Kidney (tissue), 14 donors: Measurements from ENCODE around the gene B3GALT6. TPM values are rescaled to one million over a fixed set of nuclear protein-coding genes. Genes with fewer than 3 reads are reported as not detected.
A peak's percentile ranks its signal among the peaks of the same experiment; 100 is the strongest.

Experiments used
- DNase-seq, 5 donors: peaks; one replicate each; pipeline ENCODE4 v3.0.0-alpha.2; 2013 to 2020
- FAIRE-seq: peaks from 2 replicates; lab custom pipeline; 2012; peaks lifted over from hg19 to GRCh38; lab: Jason Lieb, UNC
- H3K27ac ChIP-seq, 2 donors: one replicate each; pipeline ENCODE4 v1.7.0; 2013; ENCODE audit warnings: low read depth in 2 of 2, low read length in 2 of 2, inconsistent platforms in 1 of 2
- H3K27me3 ChIP-seq: one replicate; pipeline ENCODE4 v1.7.1; 2013; ENCODE audit warnings: low read length, inconsistent platforms; ENCODE audit not compliant: control insufficient read depth, insufficient read depth
- H3K36me3 ChIP-seq, 3 donors: one replicate each; pipeline versions ENCODE4 v1.7.0 to v1.7.1; 2013; ENCODE audit warnings: low read length in 3 of 3, control low read depth in 1 of 3, inconsistent platforms in 1 of 3; ENCODE audit not compliant: insufficient read depth in 3 of 3, control insufficient read depth in 2 of 3
- H3K4me1 ChIP-seq, 3 donors: one replicate each; pipeline versions ENCODE4 v1.7.0 to v1.7.1; 2013; ENCODE audit warnings: low read length in 3 of 3, inconsistent platforms in 1 of 3, low read depth in 1 of 3; ENCODE audit not compliant: control insufficient read depth in 2 of 3, insufficient read depth in 2 of 3
- H3K4me3 ChIP-seq, 3 donors: one replicate each; pipeline versions ENCODE4 v1.7.0 to v1.8.1; 2013; ENCODE audit warnings: low read length in 3 of 3, control low read depth in 1 of 3, inconsistent platforms in 1 of 3
- H3K9ac ChIP-seq, 3 donors: one replicate each; pipeline versions ENCODE4 v1.7.0 to v1.7.1; 2013; ENCODE audit warnings: low read length in 3 of 3, control low read depth in 1 of 3, inconsistent platforms in 1 of 3
- H3K9me3 ChIP-seq, 3 donors: one replicate each; pipeline versions ENCODE4 v1.7.0 to v1.7.1; 2013; ENCODE audit warnings: low read length in 3 of 3, control low read depth in 1 of 3, inconsistent platforms in 1 of 3; ENCODE audit not compliant: control insufficient read depth in 2 of 3, insufficient read depth in 1 of 3
- CTCF ChIP-seq: IDR thresholded peaks from 3 replicates; pipeline ENCODE4 v1.5.1; 2012; ENCODE audit warnings: mild to moderate bottlenecking, moderate library complexity, borderline replicate concordance; ENCODE audit not compliant: insufficient read depth; ENCODE audit errors: extremely low read depth
- intact Hi-C: fragments of 100-400 bp; cut with DNase I; formaldehyde crosslinking; loops from one replicate; pipeline ENCODE4 v1.11.1; 2022
- polyA plus RNA-seq: library from polyadenylated mRNA; stranded (reverse); fragments of 350-450 nt; fragmentation: Illumina TruSeq; extraction: RNeasy Lipid Tissue Mini Kit (QIAGEN cat#74804); gene quantifications from one replicate; pipeline ENCODE4 v1.2.3, GENCODE V29; 2014; ENCODE audit warnings: low read depth, low replicate concordance; ENCODE audit not compliant: insufficient read depth
- total RNA-seq: library from RNA; stranded (reverse); fragmentation: NEBNext Ultra II Directional; extraction: Animal tissue kit (Norgen Biotek cat#: 25700); gene quantifications from one replicate; pipeline ENCODE4 v1.2.1, GENCODE V29; 2021
- donor health status: control.
- donor health status: control.
- donor health status: control.
- donor health status: control.
- donor health status: control.
- donor health status: DM: yes; HTN: yes; CAD: no.
- donor health status: Normal renal cell carcinoma (clear cell type).

B3GALT6 gene
- total and polyA plus RNA-seq, 2 donors from 2014 or later = 13.7 to 20.3 TPM

- Histone ChIP-seq H3K9ac (no peak overlapping the region), H3K4me3 (no peak overlapping the region), H3K27ac (no peak overlapping the region), H3K4me1 (peaks cover 0 to 9% (median 0%) of the 10 kb centered on the region in 3 donors), H3K36me3 (no peaks in the 10 kb centered on the region), H3K9me3 (no peaks in the 10 kb centered on the region), H3K27me3 (no peaks in the 10 kb centered on the region)
- DNase-seq = peak in 4 of 5 donors; percentile 46 to 75 (median 48)
- FAIRE-seq = no peak
- TF ChIP-seq CTCF = no peak
- intact Hi-C loops = loop anchor here (10.0 kb wide), 1 partner anchor 112 kb away; no protein-coding TSS in a partner anchor
Measured at GRCh38 chr1:1236945-1237873, 5.2 kb downstream of the B3GALT6 start.

- intact Hi-C loops = loop anchor here (10.0 kb wide), 1 partner anchor 113 kb away; no protein-coding TSS in a partner anchor
- H3K9me3 ChIP-seq = no peaks in the 10 kb centered on the region
- no peak for TF ChIP-seq CTCF
- H3K9ac ChIP-seq = no peak overlapping the region
- FAIRE-seq (no peak), DNase-seq (peak in 4 of 5 donors; percentile 41 to 79 (median 50))
- H3K36me3 ChIP-seq = no peaks in the 10 kb centered on the region
- no peaks in the 10 kb centered on the region for H3K27me3 ChIP-seq
- peaks cover 0 to 2% (median 0%) of the 10 kb centered on the region in 3 donors for H3K4me1 ChIP-seq
- H3K4me3 ChIP-seq = no peak overlapping the region
- H3K27ac ChIP-seq = no peak overlapping the region
Measured at GRCh38 chr1:1237874-1238701, 6.1 kb downstream of the B3GALT6 start.

- Histone ChIP-seq H3K27me3 (no peaks in the 10 kb centered on the region), H3K27ac (no peak overlapping the region), H3K36me3 (no peaks in the 10 kb centered on the region), H3K4me1 (no peaks in the 10 kb centered on the region), H3K4me3 (no peak overlapping the region), H3K9ac (no peak overlapping the region), H3K9me3 (no peaks in the 10 kb centered on the region)
- no peak for TF ChIP-seq CTCF
- DNase-seq = no peak
- intact Hi-C loops = loop anchor here (10.0 kb wide), 1 partner anchor 114 kb away; no protein-coding TSS in a partner anchor
- no peak for FAIRE-seq
Measured at GRCh38 chr1:1238702-1239178, 6.7 kb downstream of the B3GALT6 start.
